Activated naive CD4-positive, alpha-beta T cell treated with anti-CD3 and anti-CD28 coated beads, Interleukin-2, amount 10 ng/mL, durations not matched to agents 5 hours and 36 hours (primary cell): Measurements from ENCODE around the gene DRG1. TPM values are rescaled to one million over a fixed set of nuclear protein-coding genes. Genes with fewer than 3 reads are reported as not detected.

Source experiments
- total RNA-seq, 2 experiments: library from RNA; stranded (reverse); gene quantifications; one replicate each; pipeline ENCODE4 v1.2.3, GENCODE V29; 2021

DRG1 gene
- total RNA-seq: 10 to 100 TPM; 66.2 to 68.8 TPM

DNA sequence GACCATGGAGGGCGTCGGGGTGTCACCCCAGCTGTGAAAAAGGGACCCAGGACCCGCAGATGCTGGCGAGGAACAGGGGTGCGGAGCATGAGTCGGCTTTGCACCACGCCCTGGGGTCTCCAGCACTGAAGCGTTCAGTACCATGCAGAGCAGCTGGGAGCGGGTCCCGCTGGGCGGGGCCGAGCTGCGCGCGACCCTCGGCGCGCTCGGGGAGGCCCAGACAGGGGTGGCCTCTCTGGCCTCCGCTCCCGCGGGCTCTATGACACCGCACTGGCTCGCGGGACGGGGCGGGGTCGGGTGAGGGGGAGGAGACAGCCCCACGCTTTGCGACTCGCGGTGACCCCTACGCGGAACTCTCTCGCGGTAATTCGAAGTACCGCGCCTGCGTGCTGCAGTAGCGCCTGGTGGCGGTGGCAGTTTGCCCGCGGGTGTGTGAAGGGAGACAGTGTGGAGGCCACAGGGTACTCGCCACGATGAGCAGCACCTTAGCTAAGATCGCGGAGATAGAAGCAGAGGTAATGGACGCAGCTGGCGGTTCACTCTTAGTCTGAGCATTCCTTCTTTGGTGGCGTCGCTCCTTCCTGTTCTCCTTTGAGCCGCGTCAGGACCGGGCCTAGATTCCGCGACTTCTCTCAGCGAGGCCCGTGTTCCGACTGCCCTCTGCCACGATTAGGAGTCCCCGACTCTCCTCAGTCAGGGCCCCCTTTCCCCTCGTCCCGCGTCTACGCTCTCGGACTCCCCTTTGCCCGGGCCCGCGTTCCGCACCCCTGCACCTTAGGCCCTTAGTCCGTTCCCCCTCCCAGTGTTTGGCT lies at the start of gene DRG1:
Gene DRG1, plus strand, starts transcription at position 394 of the 812 bp plus-strand sequence. Its CDS starts 80 bp downstream, at position 474.

Other genes with a start within 250 kb of the DRG1 start
- 10 to 100 TPM; 22.3 to 23.2 TPM for gene RNF185, start 239.4 kb upstream of the DRG1 start, total RNA-seq
- 10 to 100 TPM; 42.3 to 44.7 TPM for gene LIMK2, start 187.3 kb upstream of the DRG1 start, total RNA-seq
- gene PIK3IP1, start 107.1 kb upstream of the DRG1 start, total RNA-seq: 100 to 1,000 TPM; 110 to 115 TPM
- gene PATZ1, start 53.3 kb upstream of the DRG1 start, total RNA-seq: 10 to 100 TPM; 36.4 to 37.7 TPM
- 10 to 100 TPM; 38.3 to 40.3 TPM for gene EIF4ENIF1, start 90.2 kb downstream of the DRG1 start, total RNA-seq
- 100 to 1,000 TPM; 128 to 143 TPM for gene SFI1, start 96.9 kb downstream of the DRG1 start, total RNA-seq